HG03103 (cell line): ENCODE results near the gene MYO15A.

Experiments used
- ATAC-seq: cut with Tn5 transposase; IDR thresholded peaks from one replicate; pipeline ENCODE4 v1.9.1; 2021; ENCODE audit warnings: low read depth; ENCODE audit not compliant: unreplicated experiment

Gene MYO15A

DNA sequence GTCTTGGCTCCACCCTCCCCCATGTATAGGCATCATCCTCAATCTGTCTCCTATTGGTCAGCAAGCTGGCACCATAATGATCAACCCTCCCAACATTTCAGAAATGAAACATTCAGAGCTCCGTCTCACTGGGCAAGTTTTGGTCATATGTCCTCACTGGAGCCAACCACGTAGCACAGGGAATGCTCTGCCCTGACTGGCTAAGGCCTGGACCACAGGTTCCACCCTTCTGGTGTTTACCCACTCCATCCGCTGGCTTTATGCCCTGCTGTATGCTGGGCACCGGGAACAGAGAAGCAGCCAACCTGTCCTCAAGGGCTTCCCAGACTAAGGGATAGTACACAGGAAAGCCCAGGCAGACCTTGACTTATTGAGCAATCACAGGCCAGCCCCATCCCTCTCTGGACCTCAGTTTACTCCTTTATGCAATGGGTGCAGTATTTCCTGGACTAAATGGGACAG, 20.5 kb downstream of the MYO15A start:
- no peak for ATAC-seq

DNA sequence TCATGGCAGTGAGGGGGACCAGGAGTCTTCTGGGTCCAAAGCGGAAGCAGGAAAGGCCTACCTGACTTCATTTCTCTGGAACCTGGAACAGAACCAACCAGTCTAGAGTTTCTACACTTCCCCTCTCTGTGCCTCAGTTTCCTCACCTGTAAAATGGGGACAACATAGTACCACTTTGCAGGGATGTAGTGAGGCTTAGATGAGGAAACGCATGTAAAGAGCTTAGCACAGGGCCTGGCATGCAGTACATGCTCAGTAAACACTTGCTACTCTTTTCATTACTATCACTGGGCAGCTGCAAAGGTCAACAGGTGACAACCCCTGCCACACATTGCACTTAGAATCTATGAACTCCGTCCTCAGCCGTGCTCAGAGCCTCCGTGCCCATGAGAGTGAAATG, 24.2 kb downstream of the MYO15A start:
- no peak for ATAC-seq

DNA sequence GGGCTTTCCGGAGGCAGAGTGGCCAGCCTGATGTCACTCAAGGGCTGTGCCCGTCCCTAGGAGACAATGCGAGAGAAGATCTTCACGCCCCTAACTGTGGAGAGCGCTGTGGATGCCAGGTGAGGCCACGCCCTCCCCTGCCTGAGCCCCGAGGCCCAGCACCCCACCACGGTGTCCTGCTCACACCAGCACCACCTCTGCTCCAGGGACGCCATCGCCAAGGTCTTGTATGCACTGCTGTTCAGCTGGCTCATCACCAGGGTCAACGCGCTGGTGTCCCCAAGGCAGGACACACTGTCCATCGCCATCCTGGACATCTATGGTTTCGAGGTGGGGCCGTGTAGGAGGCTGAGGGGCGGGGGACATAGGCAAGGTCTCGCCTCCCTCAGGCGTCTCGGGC, 27.8 kb downstream of the MYO15A start:
- no peak for ATAC-seq

DNA sequence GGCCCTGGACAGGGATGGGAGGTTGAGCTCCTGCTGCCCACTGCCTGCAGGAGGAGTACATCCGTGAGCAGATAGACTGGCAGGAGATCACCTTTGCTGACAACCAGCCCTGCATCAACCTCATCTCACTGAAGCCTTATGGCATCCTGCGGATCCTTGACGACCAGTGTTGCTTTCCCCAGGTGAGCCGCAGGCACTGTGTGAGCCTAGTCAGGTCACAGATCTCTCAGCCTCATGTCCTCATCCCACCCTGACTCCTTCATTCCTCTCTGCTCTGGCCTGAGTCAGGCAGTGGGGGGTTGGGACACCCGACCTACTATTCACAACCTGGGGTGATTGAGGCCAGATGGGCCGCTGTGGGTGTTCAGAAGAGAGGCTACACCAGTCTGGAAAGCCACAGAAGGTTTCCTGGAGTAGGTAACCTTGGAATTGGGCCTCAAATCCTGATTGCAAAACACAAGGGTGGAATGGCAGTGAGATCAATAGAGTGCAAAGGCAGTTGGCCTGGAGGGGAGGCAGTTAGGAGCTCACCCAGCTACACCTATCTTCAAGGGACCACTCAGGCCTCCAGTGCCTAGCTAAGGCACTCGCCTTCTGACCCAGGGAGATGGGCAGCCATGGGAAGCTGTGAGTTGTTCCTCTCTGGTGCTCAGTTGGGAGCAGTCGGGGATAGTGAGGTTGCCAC, 29.7 kb downstream of the MYO15A start:
- ATAC-seq: no peak

DNA sequence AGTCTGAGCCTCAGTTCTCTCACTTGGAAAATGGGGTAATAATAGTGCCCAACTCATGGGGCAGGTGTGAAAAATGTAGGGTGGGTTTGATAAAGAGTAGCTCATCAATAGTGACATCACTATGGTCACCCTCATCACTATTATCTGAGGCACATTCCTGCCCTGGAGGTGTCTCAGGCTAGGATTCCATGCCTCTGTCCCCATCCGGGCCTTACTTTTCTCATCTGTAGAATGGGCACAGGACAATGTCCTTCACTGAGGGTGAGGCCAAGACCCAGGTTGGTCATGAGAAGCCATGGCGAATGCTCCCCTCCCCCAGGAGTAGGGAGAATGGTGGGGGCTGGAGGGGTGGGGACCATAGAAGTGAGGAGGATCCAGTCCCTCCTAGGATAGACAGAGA, 30.5 kb downstream of the MYO15A start:
- ATAC-seq: no peak

DNA sequence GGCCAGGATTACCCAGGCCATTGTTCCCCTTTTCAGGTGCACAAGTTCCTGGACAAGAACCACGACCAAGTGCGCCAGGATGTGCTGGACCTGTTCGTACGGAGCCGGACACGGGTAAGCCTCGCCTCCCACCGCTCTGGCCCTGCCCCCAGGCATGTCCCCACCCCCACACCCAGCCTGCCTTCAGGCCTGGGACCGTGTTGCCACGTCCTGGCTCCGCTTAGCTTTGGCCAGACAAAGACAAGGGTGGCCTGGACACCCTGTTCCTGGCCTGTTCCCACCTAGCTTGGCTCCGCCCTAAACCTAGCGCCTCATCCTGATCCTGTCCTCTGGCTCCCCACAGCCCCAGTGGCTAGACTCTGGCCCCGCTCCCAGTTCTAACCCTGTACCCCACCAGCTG, 30.9 kb downstream of the MYO15A start:
- ATAC-seq: no peak

DNA sequence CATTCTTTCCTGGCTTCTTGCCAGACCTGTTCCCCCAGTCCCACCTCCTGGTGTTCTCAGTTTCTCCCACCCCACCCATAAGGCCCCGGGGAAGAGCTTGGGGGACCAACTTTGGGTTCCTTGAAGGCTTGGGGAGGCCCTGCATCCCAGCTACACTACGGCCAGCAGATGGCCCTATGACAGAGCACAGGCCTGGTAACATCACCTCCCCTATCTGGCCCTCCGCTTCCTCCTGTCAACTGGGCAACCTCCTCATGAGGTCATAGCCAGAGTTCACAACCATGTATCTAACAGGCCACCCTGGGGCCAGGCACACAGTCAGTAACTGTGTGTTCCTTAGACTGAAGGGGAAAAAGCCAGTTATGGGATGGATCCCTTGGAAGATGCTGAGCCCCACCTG, 31.4 kb downstream of the MYO15A start:
- ATAC-seq: no peak

DNA sequence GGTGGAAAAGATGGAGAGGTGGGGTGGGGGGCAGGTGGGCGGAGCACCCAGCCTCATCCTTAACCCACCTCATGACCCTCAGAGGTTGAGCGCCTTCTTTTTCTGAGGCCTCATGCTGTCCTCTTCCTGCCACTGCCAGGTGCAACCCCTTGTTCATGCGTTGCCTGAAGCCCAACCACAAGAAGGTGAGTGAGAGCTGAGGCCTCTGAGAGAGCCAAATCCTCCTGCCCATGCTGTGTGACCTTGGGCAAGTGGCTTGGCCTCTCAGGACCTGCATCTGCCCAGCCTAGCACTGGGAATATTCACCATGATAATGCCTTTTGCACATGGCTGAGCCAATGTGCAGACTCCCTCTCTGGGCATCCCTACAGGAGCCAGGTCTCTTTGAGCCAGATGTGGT, 32.1 kb downstream of the MYO15A start:
- ATAC-seq: no peak

DNA sequence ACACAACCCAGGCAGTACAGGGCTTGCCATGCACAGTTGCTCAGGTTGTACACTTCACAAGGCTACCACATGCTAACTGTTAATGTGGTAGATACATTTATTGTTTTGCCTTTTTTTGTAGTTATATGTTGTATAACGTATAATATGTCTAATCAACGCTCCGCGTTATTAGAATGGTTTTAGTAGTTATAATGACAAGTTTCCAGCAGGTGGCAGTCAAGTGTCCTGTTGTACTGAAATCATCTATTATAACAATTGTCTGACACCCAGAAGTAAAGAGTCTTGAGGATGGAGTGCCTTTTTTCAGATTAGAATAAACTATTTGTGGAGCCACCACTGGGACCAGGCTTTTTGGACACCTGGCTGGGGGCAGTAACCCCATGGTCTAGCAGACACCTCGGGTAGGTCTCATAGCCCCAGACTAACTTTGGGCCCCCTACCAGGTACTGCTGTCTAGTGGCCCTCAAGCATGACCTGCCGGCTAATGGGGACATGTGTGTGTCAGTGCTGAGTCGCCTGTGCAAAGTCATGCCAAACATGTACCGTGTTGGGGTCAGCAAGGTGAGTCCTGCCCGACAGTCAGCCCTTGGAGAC, 32.8 kb downstream of the MYO15A start:
- no peak for ATAC-seq

DNA sequence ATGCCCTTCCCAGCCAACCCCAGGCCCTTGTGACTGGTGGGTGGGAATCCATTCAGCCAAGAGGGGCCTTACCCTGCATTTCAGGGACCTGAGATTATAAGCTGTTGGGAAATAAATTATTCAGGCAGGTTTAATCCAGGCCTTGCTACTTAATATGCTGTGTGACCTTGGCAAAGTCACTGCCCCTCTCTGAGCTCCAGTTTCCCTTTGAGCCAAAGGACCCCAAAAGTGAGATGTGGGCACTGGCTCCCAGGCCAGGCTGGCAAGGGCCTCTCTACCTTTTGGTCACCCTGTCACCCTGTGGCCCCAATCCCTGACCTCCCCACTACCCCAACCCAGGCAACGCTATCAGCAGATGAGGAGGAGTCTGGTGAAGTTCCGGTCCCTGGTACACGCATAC, 33.9 kb downstream of the MYO15A start:
- ATAC-seq: no peak

DNA sequence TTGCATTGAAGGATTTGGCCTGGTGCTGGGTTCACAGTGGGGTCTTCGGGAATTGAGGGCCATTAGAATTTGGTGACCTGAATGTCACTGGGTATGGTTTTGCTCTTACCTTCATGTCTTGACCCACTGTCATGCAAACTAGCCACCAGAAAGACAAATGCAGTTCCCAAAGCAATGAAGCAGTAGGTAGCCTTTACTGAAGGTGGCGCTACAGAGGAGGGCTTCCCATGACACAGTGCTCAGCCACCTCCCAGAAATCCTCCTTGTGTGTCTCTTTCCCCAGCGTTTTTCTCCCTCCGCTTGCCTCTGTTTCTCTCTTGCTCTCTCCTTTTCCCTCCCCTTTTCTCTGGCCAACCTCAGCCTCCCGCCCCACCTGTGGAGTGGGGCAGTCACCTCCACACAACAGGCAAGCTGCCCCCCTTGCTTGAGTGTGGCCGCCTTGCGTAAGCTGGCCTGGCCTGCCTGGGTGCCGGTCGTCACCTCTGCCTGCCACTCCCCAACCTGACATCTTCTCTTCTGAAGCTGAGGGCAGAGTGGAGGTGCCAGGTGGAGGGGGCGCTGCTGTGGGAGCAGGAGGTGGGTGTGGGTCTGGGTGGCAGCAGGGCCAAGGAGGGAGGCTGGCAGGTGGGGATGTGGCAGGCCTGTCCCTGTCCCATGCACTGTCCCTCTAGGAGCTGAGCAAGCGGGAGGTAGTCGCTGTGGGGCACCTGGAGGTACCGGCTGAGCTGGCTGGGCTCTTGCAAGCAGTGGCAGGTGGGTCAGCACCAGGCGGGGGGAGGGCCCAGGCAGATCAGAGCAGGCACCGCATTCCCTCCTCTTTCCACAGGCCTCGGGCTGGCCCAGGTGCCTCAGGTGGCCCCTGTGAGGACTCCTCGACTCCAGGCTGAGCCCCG, 34.7 kb downstream of the MYO15A start:
- ATAC-seq: no peak

DNA sequence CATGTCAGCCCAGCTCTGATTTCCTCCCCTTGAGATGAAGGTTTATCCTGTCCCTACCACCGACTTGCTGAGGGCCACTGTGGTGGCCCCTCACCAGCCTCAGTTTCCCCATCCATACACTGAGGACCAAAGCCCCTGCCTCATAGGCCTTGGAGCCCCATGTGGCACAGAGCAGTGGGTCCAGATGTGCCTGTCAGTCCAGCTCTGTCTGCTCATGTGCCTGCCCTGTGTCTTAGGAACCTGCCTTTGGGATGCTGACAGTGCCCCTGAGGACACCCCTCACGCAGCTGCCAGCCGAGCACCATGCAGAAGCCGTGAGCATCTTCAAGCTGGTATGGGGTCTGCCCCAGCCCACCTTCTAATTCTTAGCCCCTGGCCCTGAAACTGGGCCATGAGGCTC, 35.7 kb downstream of the MYO15A start:
- no peak for ATAC-seq

DNA sequence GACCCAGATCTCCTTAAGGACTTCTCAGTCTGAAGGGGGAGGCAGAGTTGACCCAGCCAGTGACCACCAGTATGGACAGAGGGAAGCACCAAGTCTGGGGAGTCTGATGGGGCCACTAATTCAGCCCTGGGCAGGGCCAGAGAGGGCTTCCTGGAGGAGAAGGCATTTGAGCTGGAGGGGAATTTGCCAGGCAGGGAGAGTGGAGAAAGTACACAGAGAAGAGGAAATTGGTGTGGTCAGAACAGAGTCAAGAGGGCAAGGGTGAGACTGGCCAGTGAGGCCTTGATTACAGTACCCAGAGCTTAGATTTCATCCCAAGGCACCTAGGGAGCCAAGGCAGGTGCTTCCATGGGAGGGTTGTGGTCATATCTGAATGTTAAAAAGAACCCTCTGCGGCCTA, 36.3 kb downstream of the MYO15A start:
- ATAC-seq: no peak

DNA sequence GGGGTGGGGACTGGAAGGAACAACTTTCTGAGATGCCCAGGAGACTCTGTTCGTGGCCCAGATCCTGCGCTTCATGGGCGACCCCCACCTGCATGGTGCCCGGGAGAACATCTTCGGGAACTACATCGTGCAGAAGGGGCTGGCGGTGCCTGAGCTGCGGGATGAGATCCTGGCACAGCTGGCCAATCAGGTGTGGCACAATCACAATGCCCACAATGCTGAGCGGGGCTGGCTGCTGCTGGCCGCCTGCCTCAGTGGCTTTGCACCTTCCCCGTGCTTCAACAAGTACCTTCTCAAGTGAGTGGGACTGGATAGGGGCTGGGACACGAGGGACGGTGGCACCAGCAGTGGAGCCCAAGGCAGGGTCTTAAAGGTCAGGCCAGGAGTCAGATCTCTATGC, 37.3 kb downstream of the MYO15A start:
- ATAC-seq: no peak

DNA sequence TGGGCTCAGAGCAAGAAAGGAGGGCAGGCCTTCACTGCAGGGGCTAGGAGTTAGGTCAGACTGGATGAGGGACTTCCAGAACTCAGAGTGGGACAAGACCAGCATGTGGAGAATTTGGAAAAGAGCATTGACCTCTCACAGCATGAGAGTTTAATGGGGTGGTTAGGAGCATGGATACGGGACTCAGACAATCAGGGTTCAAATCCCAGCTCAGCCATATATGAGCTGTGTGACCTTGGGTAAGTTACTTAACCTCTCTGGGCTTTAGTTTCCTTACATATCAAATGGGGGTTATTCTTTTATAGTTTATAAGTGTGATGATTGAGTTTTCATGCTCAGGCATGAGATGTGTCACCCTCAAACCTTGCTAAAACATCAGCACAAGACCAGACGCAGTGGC, 37.7 kb downstream of the MYO15A start:
- no peak for ATAC-seq

DNA sequence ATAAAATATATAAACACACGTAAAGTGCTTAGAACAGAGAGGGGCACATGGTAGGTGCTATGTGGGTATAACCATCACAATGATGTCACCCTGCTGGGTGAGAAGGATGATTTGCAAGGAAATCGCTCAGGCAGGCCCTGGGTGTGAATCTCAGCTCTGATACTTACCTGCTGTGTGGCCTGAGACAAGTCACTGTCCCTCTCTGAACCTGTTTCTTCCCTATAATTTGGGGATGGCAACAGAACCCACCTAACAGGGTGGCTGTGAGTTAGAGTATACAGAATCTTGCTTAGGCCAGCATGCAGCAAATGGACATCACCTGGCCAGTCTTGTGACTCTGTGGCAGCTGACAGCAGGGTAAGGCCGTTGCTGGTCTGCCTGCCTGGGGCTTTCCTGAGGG, 38.4 kb downstream of the MYO15A start:
- ATAC-seq: no peak

DNA sequence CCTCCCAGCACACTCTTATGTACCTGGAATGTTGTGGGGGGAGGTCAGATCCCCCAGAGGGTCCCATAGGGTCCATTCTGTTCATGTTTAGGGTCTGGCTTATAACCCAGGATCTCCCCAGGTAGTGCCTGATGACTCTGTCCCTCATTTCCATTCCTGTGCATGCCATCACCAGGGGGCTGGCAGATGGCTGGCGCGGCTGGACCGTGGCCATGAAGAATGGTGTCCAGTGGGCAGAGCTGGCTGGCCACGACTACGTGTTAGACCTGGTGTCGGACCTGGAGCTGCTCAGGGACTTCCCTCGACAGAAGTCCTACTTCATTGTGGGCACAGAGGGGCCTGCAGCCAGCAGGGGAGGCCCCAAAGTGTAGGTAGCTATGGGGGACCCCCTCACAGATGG, 40.0 kb downstream of the MYO15A start:
- no peak for ATAC-seq

DNA sequence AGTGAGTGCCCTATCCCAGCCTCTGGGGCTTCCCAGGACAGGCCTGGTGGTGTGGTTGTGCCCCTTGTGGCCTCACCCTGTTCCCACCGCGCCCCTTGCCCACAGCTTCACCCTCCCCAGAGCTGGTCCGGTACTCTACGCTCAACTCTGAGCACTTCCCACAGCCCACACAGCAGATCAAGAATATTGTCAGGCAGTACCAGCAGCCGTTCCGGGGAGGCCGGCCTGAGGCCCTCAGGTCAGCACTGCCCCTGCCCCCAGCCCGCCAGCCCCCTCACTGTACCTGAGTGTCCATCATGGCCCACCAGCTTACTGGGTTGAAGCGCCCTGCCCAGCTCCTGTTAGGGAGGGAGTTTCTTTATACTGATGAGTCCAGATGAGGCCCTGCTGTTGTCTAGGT, 42.7 kb downstream of the MYO15A start:
- ATAC-seq: no peak

DNA sequence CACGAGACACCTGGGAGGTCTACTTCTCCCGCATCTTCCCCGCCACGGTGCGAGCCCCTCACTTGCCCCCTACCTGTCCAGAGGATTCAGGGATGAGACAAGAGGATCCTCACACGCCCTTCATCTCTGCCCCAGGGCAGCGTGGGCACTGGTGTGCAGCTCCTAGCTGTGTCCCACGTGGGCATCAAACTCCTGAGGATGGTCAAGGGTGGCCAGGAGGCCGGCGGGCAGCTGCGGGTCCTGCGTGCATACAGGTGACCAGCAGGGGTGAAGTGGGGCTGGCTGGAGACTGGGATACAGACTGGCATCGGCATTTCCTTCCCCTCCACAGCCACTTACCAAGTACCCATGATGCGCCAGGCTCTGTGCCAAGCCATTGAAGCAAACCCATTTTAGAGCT, 46.6 kb downstream of the MYO15A start:
- no peak for ATAC-seq

DNA sequence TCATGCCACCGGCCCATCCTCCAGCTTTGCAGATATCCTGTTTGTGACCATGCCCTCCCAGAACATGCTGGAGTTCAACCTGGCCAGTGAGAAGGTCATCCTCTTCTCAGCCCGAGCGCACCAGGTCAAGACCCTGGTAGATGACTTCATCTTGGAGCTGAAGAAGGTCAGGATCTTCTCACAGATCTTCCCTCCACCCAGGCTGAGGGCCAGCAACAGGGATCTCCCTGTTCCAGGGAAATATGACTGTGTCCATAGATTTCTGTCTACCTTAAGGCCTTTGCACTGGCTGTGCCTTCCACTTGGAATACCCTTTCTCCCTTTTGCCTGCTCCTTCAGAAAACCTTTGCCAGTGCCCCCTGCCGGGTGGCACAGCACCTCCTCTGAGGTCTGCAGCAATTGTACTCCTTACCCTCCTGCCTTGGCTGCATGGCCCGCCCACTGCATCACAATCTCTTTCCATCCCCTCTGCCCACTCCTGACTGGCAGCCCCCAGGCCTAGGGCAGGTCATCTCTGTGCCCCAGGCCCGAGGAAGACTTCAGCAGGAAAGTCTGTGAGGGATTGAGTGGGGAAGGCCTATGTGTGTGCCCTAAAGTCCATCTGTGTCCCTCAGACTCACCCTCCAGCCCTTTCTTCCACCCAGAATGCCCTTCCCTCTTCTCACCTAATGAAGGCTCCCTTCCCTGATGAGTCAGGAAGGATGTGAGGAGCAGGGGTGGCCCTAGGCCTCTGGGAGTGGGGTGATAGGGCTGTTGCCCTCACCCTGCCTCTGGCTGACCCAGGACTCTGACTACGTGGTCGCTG, 47.8 kb downstream of the MYO15A start:
- ATAC-seq: no peak

DNA sequence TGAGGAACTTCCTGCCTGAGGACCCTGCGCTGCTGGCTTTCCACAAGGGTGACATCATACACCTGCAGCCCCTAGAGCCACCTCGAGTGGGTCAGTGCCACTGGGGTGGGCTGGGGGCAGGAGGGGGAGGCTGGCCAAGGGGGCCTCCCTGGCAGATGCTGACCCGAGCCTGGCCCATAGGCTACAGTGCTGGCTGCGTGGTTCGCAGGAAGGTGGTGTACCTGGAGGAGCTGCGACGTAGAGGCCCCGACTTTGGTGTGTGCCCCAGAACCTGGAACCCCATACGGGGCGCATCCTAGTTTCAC, 48.4 kb downstream of the MYO15A start:
- no peak for ATAC-seq
